HG03103 (cell line): ENCODE data around the gene TM9SF4.
A peak's percentile ranks its signal among the peaks of the same experiment; 100 is the strongest.

Experiments used
- ATAC-seq: cut with Tn5 transposase; IDR thresholded peaks from one replicate; pipeline ENCODE4 v1.9.1; 2021; ENCODE audit warnings: low read depth; ENCODE audit not compliant: unreplicated experiment

Gene TM9SF4

GRCh38 chr20:32109392-32110172 lies at the start of gene TM9SF4:
TM9SF4 (plus strand) TSS chr20:32109714; CDS start chr20:32109741, 27 bp downstream.
- peak; percentile 72 for ATAC-seq

GRCh38 chr20:32062776-32063170 lies 46.7 kb upstream of the TM9SF4 start:
- ATAC-seq, result no peak

- ATAC-seq, result no peak
Measured at GRCh38 chr20:32063695-32064094, 45.8 kb upstream of the TM9SF4 start.

- ATAC-seq, result no peak
Measured at GRCh38 chr20:32064667-32065066, 44.8 kb upstream of the TM9SF4 start.

- ATAC-seq, result no peak
Measured at GRCh38 chr20:32067234-32067821, 42.2 kb upstream of the TM9SF4 start.

- no peak for ATAC-seq
Measured at GRCh38 chr20:32068174-32068573, 41.3 kb upstream of the TM9SF4 start.

GRCh38 chr20:32069711-32070110 lies 39.8 kb upstream of the TM9SF4 start:
- ATAC-seq, result no peak

- no peak for ATAC-seq
Measured at GRCh38 chr20:32070282-32070681, 39.2 kb upstream of the TM9SF4 start.

GRCh38 chr20:32070690-32071213 lies 38.8 kb upstream of the TM9SF4 start:
- no peak for ATAC-seq

GRCh38 chr20:32071395-32072167 lies 37.9 kb upstream of the TM9SF4 start:
- ATAC-seq, result no peak

- no peak for ATAC-seq
Measured at GRCh38 chr20:32072168-32072750, 37.3 kb upstream of the TM9SF4 start.

- ATAC-seq, result no peak
Measured at GRCh38 chr20:32075534-32075933, 34.0 kb upstream of the TM9SF4 start.

GRCh38 chr20:32077190-32077589 lies 32.3 kb upstream of the TM9SF4 start:
- ATAC-seq, result no peak

GRCh38 chr20:32078322-32078721 lies 31.2 kb upstream of the TM9SF4 start:
- ATAC-seq, result no peak

GRCh38 chr20:32078791-32079190 lies 30.7 kb upstream of the TM9SF4 start:
- ATAC-seq, result no peak

GRCh38 chr20:32079655-32080109 lies 29.8 kb upstream of the TM9SF4 start:
- ATAC-seq, result no peak

- no peak for ATAC-seq
Measured at GRCh38 chr20:32080783-32081182, 28.7 kb upstream of the TM9SF4 start.

- no peak for ATAC-seq
Measured at GRCh38 chr20:32083469-32083868, 26.0 kb upstream of the TM9SF4 start.

GRCh38 chr20:32087070-32087469 lies 22.4 kb upstream of the TM9SF4 start:
- no peak for ATAC-seq

GRCh38 chr20:32088759-32089158 lies 20.8 kb upstream of the TM9SF4 start:
- no peak for ATAC-seq
